ENCODE data around the gene ZNF664. TPM values are rescaled to one million over a fixed set of nuclear protein-coding genes. Genes with fewer than 3 reads are reported as not detected.

The ZNF664 gene
- polyA plus RNA-seq, 3 donors, result 1.5 to 20.9 (median 2.7) TPM

GRCh38 chr12:124045671-124046455 lies 72.8 kb downstream of the ZNF664 start:
- 100% methylated on average over 1 of the region's 5 CpGs for WGBS (ENCODE audit: insufficient coverage)
- Histone ChIP-seq H4K20me1 (ENCODE audit: insufficient read depth, low read length) (no peaks in the 10 kb centered on the region), H3K4me2 (replicated peaks; ENCODE audit: extremely low read depth, low read length, poor library complexity, severe bottlenecking) (no peak overlapping the region), H3K27ac (ENCODE audit: low read depth in 1 of 2, low read length in 2 of 2) (no peak overlapping the region), H3K79me2 (ENCODE audit: insufficient read depth, low read length) (no peaks in the 10 kb centered on the region), H3K27me3 (ENCODE audit: control insufficient read depth in 2 of 2, insufficient read depth in 2 of 2, low read length in 2 of 2) (no peaks in the 10 kb centered on the region), H3K9ac (ENCODE audit: insufficient read depth, low read length, poor library complexity, severe bottlenecking) (no peak overlapping the region), H3K36me3 (replicated peaks in 1 of 2; ENCODE audit: control insufficient read depth in 1 of 2, insufficient read depth in 2 of 2, low read length in 2 of 2) (no peaks in the 10 kb centered on the region), H3K9me3 (replicated peaks in 1 of 2; ENCODE audit: control insufficient read depth in 1 of 2, insufficient read depth in 1 of 2, low read length in 2 of 2) (peaks cover 20% of the 10 kb centered on the region in 2 donors), H3K4me1 (ENCODE audit: control insufficient read depth in 1 of 2, insufficient read depth in 2 of 2, low read length in 2 of 2) (no peaks in the 10 kb centered on the region), H3K4me3 (replicated peaks in 1 of 3; ENCODE audit: low read depth in 2 of 3, low read length in 3 of 3) (no peak overlapping the region), H2AFZ (ENCODE audit: insufficient read depth, low read depth, low read length, poor library complexity, severe bottlenecking) (no peak overlapping the region)
- DNase-seq, result no peak
- peaks cover 16 to 25% (median 22%) of the 10 kb centered on the region in 7 donors for H3K9me3 Mint-ChIP-seq
- no peak overlapping the region for H3K27ac Mint-ChIP-seq
- intact Hi-C loops (cut with micrococcal nuclease), result loop anchor here in 1 of 2 donors (10.0 kb wide), 1 partner anchor 739 kb away; no protein-coding TSS in a partner anchor
- H3K27me3 Mint-ChIP-seq (ENCODE audit: low read depth in 3 of 3), result peaks cover 0 to 4% (median 0%) of the 10 kb centered on the region in 3 donors
- no peaks in the 10 kb centered on the region for H3K36me3 Mint-ChIP-seq
- no peak overlapping the region for H3K4me3 Mint-ChIP-seq
- TF ChIP-seq CTCF (IDR thresholded peaks at IDR 0.05), result no peak
- H3K4me1 Mint-ChIP-seq, result no peaks in the 10 kb centered on the region

GRCh38 chr12:124046456-124046740 lies 73.4 kb downstream of the ZNF664 start:
- peaks cover 16 to 27% (median 22%) of the 10 kb centered on the region in 7 donors for H3K9me3 Mint-ChIP-seq
- intact Hi-C loops (cut with micrococcal nuclease), result loop anchor here in 1 of 2 donors (10.0 kb wide), 1 partner anchor 738 kb away; no protein-coding TSS in a partner anchor
- no peak overlapping the region for H3K4me3 ChIP-seq (replicated peaks in 1 of 3; ENCODE audit: low read depth in 2 of 3, low read length in 3 of 3)
- DNase-seq, result no peak
- TF ChIP-seq CTCF (IDR thresholded peaks at IDR 0.05), result no peak
- H3K4me3 Mint-ChIP-seq, result no peak overlapping the region
- H2AFZ ChIP-seq (ENCODE audit: insufficient read depth, low read depth, low read length, poor library complexity, severe bottlenecking), result no peak overlapping the region
- H3K27ac Mint-ChIP-seq, result no peak overlapping the region
- no peaks in the 10 kb centered on the region for H3K27me3 ChIP-seq (ENCODE audit: control insufficient read depth in 2 of 2, insufficient read depth in 2 of 2, low read length in 2 of 2)
- H3K27ac ChIP-seq (ENCODE audit: low read depth in 1 of 2, low read length in 2 of 2), result no peak overlapping the region
- H3K9ac ChIP-seq (ENCODE audit: insufficient read depth, low read length, poor library complexity, severe bottlenecking), result no peak overlapping the region
- no peak overlapping the region for H3K4me2 ChIP-seq (replicated peaks; ENCODE audit: extremely low read depth, low read length, poor library complexity, severe bottlenecking)
- H3K27me3 Mint-ChIP-seq (ENCODE audit: low read depth in 3 of 3), result peaks cover 0 to 4% (median 0%) of the 10 kb centered on the region in 3 donors
- no peaks in the 10 kb centered on the region for H3K36me3 Mint-ChIP-seq
- no peaks in the 10 kb centered on the region for H3K4me1 Mint-ChIP-seq
- no peaks in the 10 kb centered on the region for H3K79me2 ChIP-seq (ENCODE audit: insufficient read depth, low read length)
- peaks cover 20% of the 10 kb centered on the region in 2 donors for H3K9me3 ChIP-seq (replicated peaks in 1 of 2; ENCODE audit: control insufficient read depth in 1 of 2, insufficient read depth in 1 of 2, low read length in 2 of 2)
- no peaks in the 10 kb centered on the region for H3K36me3 ChIP-seq (replicated peaks in 1 of 2; ENCODE audit: control insufficient read depth in 1 of 2, insufficient read depth in 2 of 2, low read length in 2 of 2)
- H4K20me1 ChIP-seq (ENCODE audit: insufficient read depth, low read length), result no peaks in the 10 kb centered on the region
- no peaks in the 10 kb centered on the region for H3K4me1 ChIP-seq (ENCODE audit: control insufficient read depth in 1 of 2, insufficient read depth in 2 of 2, low read length in 2 of 2)
